Endothelial cell of umbilical vein (primary cell): ENCODE results near the gene PDE8B. TPM values are rescaled to one million over a fixed set of nuclear protein-coding genes. Genes with fewer than 3 reads are reported as not detected.

ENCODE experiments used
- BruUV-seq: library from RNA; stranded (reverse); fragments of 400-500 nt; replicated peaks from 2 replicates; lab custom pipeline; 2021; lab: Mats Ljungman, UMichigan
- CTCF ChIA-PET: fragments of 300-600, 350-600 bp; sonication (Branson Sonifier 250); formaldehyde crosslinking; loops from one replicate; lab custom pipeline; 2021; ENCODE audit warnings: antibody characterized with exemption, inconsistent platforms; lab: Charles Lee
- POLR2A ChIA-PET: fragments of 300-600, 350-600 bp; sonication (Branson Sonifier 250); formaldehyde crosslinking; loops from one replicate; lab custom pipeline; 2021; ENCODE audit warnings: antibody characterized with exemption, inconsistent platforms; lab: Charles Lee
- DNase-seq: peaks from one replicate; pipeline ENCODE4 v3.0.0-alpha.2; 2011; ENCODE audit warnings: low read depth, low spot score
- FAIRE-seq: peaks from 2 replicates; lab custom pipeline; 2011; peaks lifted over from hg19 to GRCh38; lab: Jason Lieb, UNC
- H2AFZ ChIP-seq: 2 replicates; pipeline ENCODE4 v1.6.0; 2012; ENCODE audit warnings: low read depth, low read length, control low read depth, inconsistent platforms
- H3K27ac ChIP-seq: 2 replicates; pipeline ENCODE4 v1.5.1; 2011; ENCODE audit warnings: low read depth, mild to moderate bottlenecking, control low read depth, low read length, moderate library complexity; ENCODE audit not compliant: insufficient read depth
- H3K27me3 ChIP-seq, 2 experiments: 2 replicates each; pipeline versions ENCODE4 v1.6.0 to v1.6.1; 2011; ENCODE audit warnings: low read length in 2 of 2, mixed read lengths in 1 of 2; ENCODE audit not compliant: control insufficient read depth in 2 of 2, insufficient read depth in 2 of 2
- H3K36me3 ChIP-seq, 2 experiments: 2 replicates in 1 of 2; 3 replicates in 1 of 2; pipeline ENCODE4 v1.5.1; 2011; ENCODE audit warnings: low read length in 2 of 2, mild to moderate bottlenecking in 1 of 2, moderate library complexity in 1 of 2; ENCODE audit not compliant: control insufficient read depth in 2 of 2, insufficient read depth in 2 of 2; ENCODE audit errors: extremely low read depth in 1 of 2
- H3K4me1 ChIP-seq: 3 replicates; pipeline ENCODE4 v1.5.1; 2011; ENCODE audit warnings: mild to moderate bottlenecking, low read length; ENCODE audit not compliant: control insufficient read depth, insufficient read depth; ENCODE audit errors: extremely low read depth
- H3K4me2 ChIP-seq: 2 replicates; pipeline ENCODE4 v1.6.1; 2011; ENCODE audit warnings: low read length, control low read depth, mixed read lengths; ENCODE audit not compliant: insufficient read depth
- H3K4me3 ChIP-seq, 3 experiments: fragments of 200-600 bp in 1 of 3; sonication (generic), shearing (Covaris generic) in 1 of 3; replicated peaks in 1 of 3; 2 replicates each; pipeline ENCODE4 v1.5.1; 2011 to 2016; ENCODE audit warnings: control low read depth in 3 of 3, low read length in 3 of 3, mild to moderate bottlenecking in 2 of 3, inconsistent platforms in 1 of 3, low read depth in 1 of 3, moderate library complexity in 1 of 3; ENCODE audit not compliant: insufficient read depth in 1 of 3
- H3K79me2 ChIP-seq: 2 replicates; pipeline ENCODE4 v1.6.0; 2012; ENCODE audit warnings: low read length, inconsistent platforms; ENCODE audit not compliant: control insufficient read depth, insufficient read depth
- H3K9ac ChIP-seq: replicated peaks from 2 replicates; pipeline ENCODE3; 2011; ENCODE audit warnings: low read length, control low read depth; ENCODE audit not compliant: insufficient read depth; ENCODE audit errors: extremely low read depth
- H3K9me1 ChIP-seq: replicated peaks from 3 replicates; pipeline ENCODE4 v1.6.0; 2011; ENCODE audit warnings: mild to moderate bottlenecking, low read length; ENCODE audit not compliant: control insufficient read depth, insufficient read depth; ENCODE audit errors: extremely low read depth
- H3K9me3 ChIP-seq: replicated peaks from 2 replicates; pipeline ENCODE4 v1.5.1; 2012; ENCODE audit warnings: low read length, inconsistent platforms; ENCODE audit not compliant: control insufficient read depth, insufficient read depth
- H4K20me1 ChIP-seq: replicated peaks from 2 replicates; pipeline ENCODE3; 2011; ENCODE audit warnings: mild to moderate bottlenecking, low read length; ENCODE audit not compliant: control insufficient read depth, insufficient read depth; ENCODE audit errors: extremely low read depth
- CTCF ChIP-seq, 2 donors: IDR thresholded peaks; 1 replicate in 1 of 2; 2 replicates in 1 of 2; pipeline ENCODE4 v1.5.1; 2011; ENCODE audit warnings: low read length in 2 of 2, mild to moderate bottlenecking in 2 of 2, moderate library complexity in 2 of 2, control low read depth in 1 of 2, inconsistent platforms in 1 of 2, low read depth in 1 of 2; ENCODE audit not compliant: insufficient read depth in 1 of 2; ENCODE audit errors: extremely low read depth in 1 of 2
- EZH2 ChIP-seq: IDR thresholded peaks from 2 replicates; pipeline ENCODE4 v1.6.1; 2012; ENCODE audit warnings: borderline replicate concordance, low read depth, mild to moderate bottlenecking, moderate library complexity, low read length, inconsistent platforms; ENCODE audit not compliant: severe bottlenecking
- FOS ChIP-seq: IDR thresholded peaks from 2 replicates; pipeline ENCODE4 v1.6.1; 2011; ENCODE audit warnings: mild to moderate bottlenecking, low read length, moderate library complexity, borderline replicate concordance; ENCODE audit not compliant: insufficient read depth
- GATA2 ChIP-seq: IDR thresholded peaks from 2 replicates; pipeline ENCODE4 v1.7.0; 2011; ENCODE audit warnings: low read depth, mild to moderate bottlenecking, moderate library complexity, mixed read lengths, low read length; ENCODE audit not compliant: insufficient read length, insufficient read depth
- JUN ChIP-seq: IDR thresholded peaks from 2 replicates; pipeline ENCODE4 v1.6.1; 2011; ENCODE audit warnings: borderline replicate concordance, low read depth; ENCODE audit not compliant: insufficient read length, insufficient read depth
- MAX ChIP-seq: IDR thresholded peaks from 2 replicates; pipeline ENCODE4 v1.6.1; 2011; ENCODE audit not compliant: insufficient read depth, insufficient read length
- MYC ChIP-seq: IDR thresholded peaks from one replicate; pipeline ENCODE4 v1.6.1; 2011; ENCODE audit warnings: mild to moderate bottlenecking, low read depth, low read length
- POLR2A ChIP-seq: IDR thresholded peaks from 2 replicates; pipeline ENCODE4 v1.6.1; 2012; ENCODE audit warnings: low read depth, mild to moderate bottlenecking, control low read depth, low read length
- dilution Hi-C: fragments of 300-500 bp; cut with MboI; formaldehyde crosslinking; loops from one replicate; pipeline ENCODE4 v1.15.0; 2019; ENCODE audit warnings: low sequenced_read_pairs; ENCODE audit not compliant: extremely low pct_ligation_motif_present
- intact Hi-C: fragments of 100-400 bp; cut with micrococcal nuclease; formaldehyde crosslinking; loops from one replicate; pipeline ENCODE4 v1.10.0; 2022
- polyA plus RNA-seq, 4 experiments: library from polyadenylated mRNA; depleted of rRNA in 3 of 4; stranded (reverse) in 3 of 4; unstranded in 1 of 4; fragments of >200 nt; gene quantifications; 2 replicates each; pipeline versions ENCODE4 v1.2.1 to v1.2.3, GENCODE V29; 2011 to 2012; ENCODE audit warnings: missing spikeins in 1 of 4
- total RNA-seq: library from RNA; stranded (reverse); gene quantifications from 2 replicates; pipeline ENCODE4 v1.2.3, GENCODE V29; 2021

The PDE8B gene
- total and polyA plus RNA-seq, 2 donors (not counting 3 experiments of a cell fraction or from before 2014, with no cell fraction given), result not detected

GRCh38 chr5:77192441-77193050 lies 17.9 kb upstream of the PDE8B start:
- peaks cover 0 to 5% of the 10 kb centered on the region in 2 experiments for H3K27me3 ChIP-seq
- intact Hi-C loops, result no loop called here
- no peak overlapping the region for H3K4me3 ChIP-seq
- CTCF ChIA-PET, result no interaction called here
- no peaks in the 10 kb centered on the region for H3K9me3 ChIP-seq
- H3K79me2 ChIP-seq, result no peaks in the 10 kb centered on the region
- H3K4me2 ChIP-seq, result no peak overlapping the region
- no peak overlapping the region for H3K9ac ChIP-seq
- TF ChIP-seq EZH2, result no peak
- no peak for TF ChIP-seq FOS
- TF ChIP-seq JUN, result no peak
- no peak for TF ChIP-seq GATA2
- no peak for TF ChIP-seq POLR2A
- no peak for TF ChIP-seq MYC
- TF ChIP-seq CTCF (IDR thresholded peaks at IDR 0.05; ENCODE audit: extremely low read depth in 1 of 2, insufficient read depth in 1 of 2, low read depth in 1 of 2, low read length in 2 of 2), result no peak
- no peak for TF ChIP-seq MAX
- H3K9me1 ChIP-seq, result no peaks in the 10 kb centered on the region
- dilution Hi-C loops, result no loop called here
- FAIRE-seq (no peak), DNase-seq (no peak)
- H4K20me1 ChIP-seq, result no peaks in the 10 kb centered on the region
- no peak overlapping the region for H2AFZ ChIP-seq
- H3K36me3 ChIP-seq, result no peaks in the 10 kb centered on the region
- BruUV-seq, result no TSS peak
- no peak overlapping the region for H3K27ac ChIP-seq
- H3K4me1 ChIP-seq, result no peaks in the 10 kb centered on the region
- POLR2A ChIA-PET, result no interaction called here
